A549 treated with CORT108297 at 1 μM for 4 hours (cell line): Measurements from ENCODE around the gene OTULIN. TPM values are rescaled to one million over a fixed set of nuclear protein-coding genes. Genes with fewer than 3 reads are reported as not detected.

Source experiments
- total RNA-seq: library from RNA; stranded (reverse); fragments of 200-300 nt; extraction: Qiagen RNA extraction; gene quantifications from 5 replicates; pipeline ENCODE4 v1.2.3, GENCODE V29; 2022

Gene OTULIN
- 17.3 to 24.1 TPM (median 19.4 TPM) in 5 replicates for total RNA-seq

DNA sequence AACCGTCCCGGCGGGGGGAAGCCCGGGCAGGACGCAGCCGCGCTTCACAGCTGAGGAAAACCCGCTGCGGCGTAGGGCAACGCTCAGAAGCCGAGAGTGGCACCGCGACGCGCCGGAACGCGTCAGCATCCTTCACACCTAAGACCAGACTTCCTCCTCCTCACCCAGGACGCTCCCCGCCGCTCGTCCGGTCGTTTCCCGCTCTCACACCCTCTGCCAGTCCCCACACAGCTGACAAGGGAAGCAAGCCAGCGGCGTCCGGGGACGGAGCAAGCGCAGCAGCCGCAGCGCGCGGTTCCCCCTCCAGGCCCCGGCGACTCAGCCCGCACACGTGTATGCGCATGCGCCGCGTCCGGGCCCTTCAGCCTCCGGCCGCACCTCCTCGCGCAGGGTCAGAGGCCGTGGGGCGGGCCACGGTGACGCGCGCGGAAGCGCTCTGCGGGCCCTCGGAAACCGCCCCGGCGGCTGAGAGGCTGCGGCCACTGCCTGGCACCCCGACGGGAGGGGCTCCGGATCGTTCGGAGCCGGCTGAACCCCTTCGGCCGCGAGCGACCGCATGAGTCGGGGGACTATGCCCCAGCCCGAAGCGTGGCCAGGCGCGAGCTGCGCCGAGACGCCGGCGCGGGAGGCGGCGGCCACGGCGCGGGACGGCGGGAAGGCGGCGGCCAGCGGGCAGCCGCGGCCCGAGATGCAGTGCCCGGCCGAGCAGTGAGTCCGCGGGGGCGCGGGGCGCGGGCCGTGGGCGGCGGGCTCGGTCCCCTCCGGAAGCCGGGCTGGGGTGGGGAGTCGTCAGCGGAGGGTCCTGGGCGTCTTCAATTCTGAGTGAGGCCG is at the start of gene OTULIN:
TSS of gene OTULIN (plus strand) at position 449 of the 831 bp plus-strand sequence. CDS start at position 557, 108 bp downstream.

Other genes with a start within 250 kb of the OTULIN start
- 6.1 to 8.9 TPM (median 7.9 TPM) in 5 replicates for gene OTULINL, start 82.9 kb upstream of the OTULIN start, total RNA-seq
- gene ANKH, start 207.1 kb downstream of the OTULIN start, total RNA-seq, result 16.8 to 23.1 TPM (median 23.0 TPM) in 5 replicates